GM21515 (cell line): ENCODE data around the gene UBL4B.

Source experiments
- ATAC-seq: cut with Tn5 transposase; IDR thresholded peaks from one replicate; pipeline ENCODE4 v1.9.1; 2021; ENCODE audit not compliant: unreplicated experiment

The UBL4B gene

GRCh38 chr1:110151175-110151669 is 39.0 kb downstream of the UBL4B start:
- ATAC-seq: no peak

DNA sequence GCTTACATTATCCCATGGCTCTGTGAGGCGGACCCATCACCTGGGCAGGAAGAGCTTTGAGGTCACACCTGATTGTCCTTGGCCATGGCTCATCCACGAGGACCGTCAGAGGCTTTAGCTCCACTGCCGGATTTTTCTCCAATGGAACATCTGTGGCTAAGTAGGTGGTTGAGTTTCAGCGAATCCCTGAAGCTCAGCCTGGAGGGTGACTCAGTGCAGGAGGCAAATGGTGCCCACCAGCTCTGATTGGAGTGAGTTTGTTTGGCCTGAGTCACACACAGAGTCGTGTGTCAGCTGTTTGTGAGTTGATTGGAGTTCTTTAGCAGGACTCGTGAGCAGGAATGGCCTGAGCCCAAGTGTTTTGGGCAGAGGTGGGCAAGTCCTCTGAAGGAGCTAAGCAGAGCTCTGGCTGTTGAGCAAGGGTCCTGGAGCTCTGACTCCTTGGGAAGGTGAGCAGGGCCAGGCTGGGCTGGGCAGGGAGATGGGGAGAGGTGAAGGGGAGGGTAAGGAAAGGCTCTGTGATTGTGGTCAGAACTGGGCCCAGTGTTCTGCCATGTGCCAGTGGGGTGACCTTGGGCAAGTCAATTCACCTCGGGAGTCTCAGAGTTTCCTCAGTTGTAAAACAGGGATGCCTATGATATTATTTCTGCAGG is 40.0 kb downstream of the UBL4B start:
- no peak for ATAC-seq

- ATAC-seq: no peak
Measured at GRCh38 chr1:110153407-110153950, 41.2 kb downstream of the UBL4B start.

GRCh38 chr1:110155878-110156522 is 43.8 kb downstream of the UBL4B start:
- no peak for ATAC-seq

DNA sequence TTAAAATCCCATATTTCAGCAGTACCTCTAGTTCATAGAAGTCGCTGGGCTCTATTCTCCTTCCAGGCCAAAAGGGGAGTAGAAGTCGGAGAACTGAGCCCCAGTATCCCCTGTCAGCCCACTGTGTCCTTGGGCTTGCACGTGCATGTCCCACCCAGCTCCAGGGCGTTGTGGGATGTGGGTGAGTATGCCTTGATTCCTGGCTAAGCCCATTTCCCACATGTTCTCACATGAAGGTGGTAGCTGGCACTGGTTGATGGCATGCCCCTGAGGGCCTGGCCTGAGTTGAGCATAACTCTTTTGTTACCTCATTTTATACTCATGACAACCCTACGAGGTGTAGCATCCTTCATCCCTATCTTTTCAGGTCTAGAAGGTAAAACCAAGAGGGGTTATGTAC is 46.0 kb downstream of the UBL4B start:
- no peak for ATAC-seq

DNA sequence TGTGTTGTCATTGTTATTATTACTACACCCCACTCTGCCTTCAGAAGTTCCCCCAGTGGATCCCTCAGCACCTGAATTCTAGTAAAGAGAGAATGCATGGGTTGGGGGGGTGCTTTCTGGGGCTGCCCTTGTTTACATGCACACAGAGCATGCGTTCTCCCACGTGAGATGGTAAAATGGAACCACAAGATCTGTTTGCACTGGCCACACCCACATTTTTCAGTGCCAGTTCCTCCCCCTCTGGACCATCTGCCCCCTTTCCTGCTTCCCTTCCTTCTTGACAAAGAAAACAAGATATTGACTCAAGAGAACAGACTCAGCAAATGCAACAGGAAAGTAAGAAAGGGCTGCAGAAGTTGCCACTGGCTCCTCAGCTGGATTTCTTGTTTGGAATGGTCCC is 46.9 kb downstream of the UBL4B start:
- no peak for ATAC-seq

- ATAC-seq: no peak
Measured at GRCh38 chr1:110160538-110161100, 48.4 kb downstream of the UBL4B start.

GRCh38 chr1:110161165-110161564 is 48.9 kb downstream of the UBL4B start:
- no peak for ATAC-seq

DNA sequence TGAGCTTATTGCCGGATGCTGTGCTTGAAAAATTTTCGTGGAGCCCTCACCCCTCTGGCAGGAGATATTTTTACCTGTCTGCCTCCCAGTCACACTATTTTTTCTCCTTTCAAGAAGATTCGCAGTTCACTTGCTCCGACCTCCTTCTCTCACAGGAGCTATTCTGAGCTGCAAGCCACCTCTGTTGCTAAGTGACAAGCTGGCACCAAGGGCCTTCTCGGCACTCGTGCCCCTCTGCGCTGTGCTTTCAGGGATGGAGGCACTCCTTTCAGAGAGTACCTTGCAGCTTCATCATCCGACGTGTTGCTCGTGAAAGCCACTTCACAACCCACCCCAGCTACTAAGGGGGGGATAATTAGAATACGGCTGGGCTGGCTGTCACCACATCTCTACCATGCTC is 49.6 kb downstream of the UBL4B start:
- no peak for ATAC-seq
